ENCODE data around the gene COX19. TPM values are rescaled to one million over a fixed set of nuclear protein-coding genes. Genes with fewer than 3 reads are reported as not detected.

The COX19 gene
- total RNA-seq, 4 donors from 2014 or later: 2.6 to 32.5 (median 20.1) TPM

DNA sequence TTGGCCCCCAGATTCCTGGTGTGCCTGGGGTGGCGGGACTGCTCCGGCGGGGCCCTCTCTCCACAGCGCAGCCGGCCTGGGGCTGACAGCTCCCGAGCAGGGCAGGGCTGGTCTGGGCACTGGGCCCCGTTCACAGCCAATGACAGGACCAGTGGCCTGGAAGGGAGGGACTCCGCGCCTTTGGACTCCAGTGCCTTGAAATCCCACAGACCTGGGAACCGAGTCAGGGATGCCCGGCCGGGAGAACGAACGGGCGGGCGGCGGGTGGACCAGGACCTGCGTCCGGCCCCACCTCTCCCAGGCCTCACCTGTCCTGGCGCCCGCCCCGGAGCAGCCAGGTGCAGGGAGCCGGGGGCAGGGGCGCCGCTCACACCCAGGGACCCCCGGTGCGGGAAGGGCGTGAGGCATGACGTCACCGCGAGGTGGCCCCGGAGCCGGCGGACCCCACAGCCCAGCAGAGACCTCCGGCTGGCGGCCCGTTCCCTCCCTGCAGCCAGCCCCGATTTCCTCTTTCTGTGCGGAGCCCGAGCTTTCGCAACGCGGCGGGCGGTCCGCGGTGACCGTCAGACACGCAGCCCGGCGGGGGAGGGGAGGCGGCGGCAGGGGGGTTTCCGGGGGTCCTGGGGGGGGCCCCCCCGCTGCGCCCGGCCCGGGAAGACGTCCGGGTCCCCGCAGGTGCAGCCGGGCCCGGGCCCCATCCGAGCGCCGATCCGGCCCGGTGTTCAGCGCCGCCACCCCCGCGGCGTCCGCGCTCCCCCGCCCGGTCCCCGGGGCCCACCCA, 21.6 kb downstream of the COX19 start:
- peak overlapping the region; percentile 27 to 32 for H3K4me3 ChIP-seq
- H3K27ac ChIP-seq: no peak overlapping the region
- H3K9me3 ChIP-seq: no peaks in the 10 kb centered on the region
- TF ChIP-seq POLR2A (IDR thresholded peaks at IDR 0.05): peak in 1 of 2 donors; percentile 18
- TF ChIP-seq, protein P1, sequence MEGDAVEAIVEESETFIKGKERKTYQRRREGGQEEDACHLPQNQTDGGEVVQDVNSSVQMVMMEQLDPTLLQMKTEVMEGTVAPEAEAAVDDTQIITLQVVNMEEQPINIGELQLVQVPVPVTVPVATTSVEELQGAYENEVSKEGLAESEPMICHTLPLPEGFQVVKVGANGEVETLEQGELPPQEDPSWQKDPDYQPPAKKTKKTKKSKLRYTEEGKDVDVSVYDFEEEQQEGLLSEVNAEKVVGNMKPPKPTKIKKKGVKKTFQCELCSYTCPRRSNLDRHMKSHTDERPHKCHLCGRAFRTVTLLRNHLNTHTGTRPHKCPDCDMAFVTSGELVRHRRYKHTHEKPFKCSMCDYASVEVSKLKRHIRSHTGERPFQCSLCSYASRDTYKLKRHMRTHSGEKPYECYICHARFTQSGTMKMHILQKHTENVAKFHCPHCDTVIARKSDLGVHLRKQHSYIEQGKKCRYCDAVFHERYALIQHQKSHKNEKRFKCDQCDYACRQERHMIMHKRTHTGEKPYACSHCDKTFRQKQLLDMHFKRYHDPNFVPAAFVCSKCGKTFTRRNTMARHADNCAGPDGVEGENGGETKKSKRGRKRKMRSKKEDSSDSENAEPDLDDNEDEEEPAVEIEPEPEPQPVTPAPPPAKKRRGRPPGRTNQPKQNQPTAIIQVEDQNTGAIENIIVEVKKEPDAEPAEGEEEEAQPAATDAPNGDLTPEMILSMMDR (IDR thresholded peaks at IDR 0.05): no peak
- H3K4me1 ChIP-seq: peaks cover 0 to 9% of the 10 kb centered on the region in 2 donors
- no peak for DNase-seq
- intact Hi-C loops (cut with DNase I; ENCODE audit: low total_unique reads): no loop called here
- no peaks in the 10 kb centered on the region for H3K36me3 ChIP-seq
- H3K27me3 ChIP-seq: peaks cover 0 to 3% of the 10 kb centered on the region in 2 donors

DNA sequence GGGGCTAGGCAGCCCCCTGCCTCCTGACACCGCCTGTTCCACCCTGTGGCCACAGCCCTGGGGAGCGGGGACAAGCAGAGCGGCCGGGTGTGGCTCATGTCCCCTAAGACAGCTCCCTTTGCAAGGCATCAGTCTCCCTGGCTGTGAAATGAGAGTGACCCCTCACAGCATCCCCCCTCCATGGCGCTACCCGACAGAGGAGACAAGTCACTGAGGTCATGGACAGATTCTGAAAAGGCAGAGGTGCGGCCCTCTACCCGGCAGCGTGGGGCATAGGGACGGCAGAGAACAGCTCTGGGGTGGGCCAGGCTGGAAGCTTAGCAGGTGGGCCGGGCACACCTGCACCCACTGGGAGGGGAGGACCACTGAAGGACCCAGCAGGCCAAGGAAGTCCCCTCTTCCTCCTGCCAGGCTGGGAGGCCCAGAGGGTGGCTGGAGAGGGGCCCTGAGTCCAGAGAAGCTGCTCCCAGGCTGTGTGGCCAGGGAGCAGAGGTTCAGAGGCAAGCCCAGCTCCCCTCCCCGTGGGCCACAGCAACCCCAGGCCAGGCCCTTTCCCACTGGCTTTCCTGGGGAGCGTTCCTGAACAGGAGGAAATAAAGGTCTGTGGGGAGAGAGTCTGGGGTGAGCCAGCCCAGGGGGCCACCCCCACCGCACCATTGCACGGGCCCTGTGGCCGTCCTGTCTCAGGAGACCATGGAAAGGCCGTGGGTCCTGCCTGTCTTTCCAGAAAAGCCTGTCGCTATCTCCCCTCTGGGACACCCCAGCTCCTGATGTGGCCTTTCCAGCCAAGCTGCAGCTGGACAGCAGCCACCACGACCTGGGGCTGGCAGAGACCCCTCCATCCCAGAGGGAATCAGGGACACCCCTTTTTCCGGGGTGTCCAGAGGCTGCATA, 22.6 kb downstream of the COX19 start:
- H3K27ac ChIP-seq: no peak overlapping the region
- no peaks in the 10 kb centered on the region for H3K9me3 ChIP-seq
- H3K4me1 ChIP-seq: peaks cover 0 to 9% of the 10 kb centered on the region in 2 donors
- TF ChIP-seq, protein P1 (IDR thresholded peaks at IDR 0.05): no peak
- TF ChIP-seq POLR2A (IDR thresholded peaks at IDR 0.05): no peak
- DNase-seq: peak in 1 of 2 donors; percentile 12
- no peaks in the 10 kb centered on the region for H3K36me3 ChIP-seq
- H3K4me3 ChIP-seq: no peak overlapping the region
- intact Hi-C loops (cut with DNase I; ENCODE audit: low total_unique reads): no loop called here
- peaks cover 0 to 3% of the 10 kb centered on the region in 2 donors for H3K27me3 ChIP-seq

DNA sequence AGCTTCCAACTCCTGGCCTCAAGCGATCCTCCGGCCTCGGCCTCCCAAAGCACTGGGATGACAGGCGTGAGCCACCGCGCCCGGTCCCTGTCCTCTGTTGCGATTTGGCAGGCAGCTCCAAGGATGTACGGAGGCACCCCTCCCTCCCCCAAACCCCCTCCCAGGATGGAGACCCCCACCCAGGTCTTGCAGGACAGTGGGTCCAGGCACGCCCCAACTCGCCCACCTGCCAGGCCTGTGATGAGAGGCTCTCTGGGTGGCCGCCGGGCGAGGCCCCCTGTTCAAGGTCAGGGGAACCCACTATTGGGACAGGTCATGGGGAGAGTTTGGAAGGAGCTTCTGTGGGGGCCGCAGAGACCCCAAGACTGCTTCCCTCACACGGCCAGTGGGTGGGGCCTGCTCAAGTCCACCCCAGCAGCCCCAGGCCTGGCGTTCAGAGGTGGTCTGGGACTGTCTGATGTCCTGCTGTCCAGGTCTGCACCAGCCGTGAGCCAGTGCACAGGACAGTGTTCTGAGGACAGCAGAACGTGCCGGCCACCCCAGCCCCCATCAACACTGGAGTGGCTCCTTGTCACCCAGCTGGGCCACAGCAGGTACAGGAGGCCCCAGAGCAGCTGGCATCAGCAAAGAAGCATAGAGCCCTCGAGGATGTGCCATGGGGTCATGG, 23.3 kb downstream of the COX19 start:
- no peaks in the 10 kb centered on the region for H3K36me3 ChIP-seq
- intact Hi-C loops (cut with DNase I; ENCODE audit: low total_unique reads): no loop called here
- H3K4me1 ChIP-seq: peaks cover 0 to 9% of the 10 kb centered on the region in 2 donors
- H3K27me3 ChIP-seq: peaks cover 0 to 3% of the 10 kb centered on the region in 2 donors
- no peak overlapping the region for H3K4me3 ChIP-seq
- DNase-seq: peak in 1 of 2 donors; percentile 11
- no peaks in the 10 kb centered on the region for H3K9me3 ChIP-seq
- no peak overlapping the region for H3K27ac ChIP-seq
- TF ChIP-seq, protein P1 (IDR thresholded peaks at IDR 0.05): no peak
- TF ChIP-seq POLR2A (IDR thresholded peaks at IDR 0.05): no peak

DNA sequence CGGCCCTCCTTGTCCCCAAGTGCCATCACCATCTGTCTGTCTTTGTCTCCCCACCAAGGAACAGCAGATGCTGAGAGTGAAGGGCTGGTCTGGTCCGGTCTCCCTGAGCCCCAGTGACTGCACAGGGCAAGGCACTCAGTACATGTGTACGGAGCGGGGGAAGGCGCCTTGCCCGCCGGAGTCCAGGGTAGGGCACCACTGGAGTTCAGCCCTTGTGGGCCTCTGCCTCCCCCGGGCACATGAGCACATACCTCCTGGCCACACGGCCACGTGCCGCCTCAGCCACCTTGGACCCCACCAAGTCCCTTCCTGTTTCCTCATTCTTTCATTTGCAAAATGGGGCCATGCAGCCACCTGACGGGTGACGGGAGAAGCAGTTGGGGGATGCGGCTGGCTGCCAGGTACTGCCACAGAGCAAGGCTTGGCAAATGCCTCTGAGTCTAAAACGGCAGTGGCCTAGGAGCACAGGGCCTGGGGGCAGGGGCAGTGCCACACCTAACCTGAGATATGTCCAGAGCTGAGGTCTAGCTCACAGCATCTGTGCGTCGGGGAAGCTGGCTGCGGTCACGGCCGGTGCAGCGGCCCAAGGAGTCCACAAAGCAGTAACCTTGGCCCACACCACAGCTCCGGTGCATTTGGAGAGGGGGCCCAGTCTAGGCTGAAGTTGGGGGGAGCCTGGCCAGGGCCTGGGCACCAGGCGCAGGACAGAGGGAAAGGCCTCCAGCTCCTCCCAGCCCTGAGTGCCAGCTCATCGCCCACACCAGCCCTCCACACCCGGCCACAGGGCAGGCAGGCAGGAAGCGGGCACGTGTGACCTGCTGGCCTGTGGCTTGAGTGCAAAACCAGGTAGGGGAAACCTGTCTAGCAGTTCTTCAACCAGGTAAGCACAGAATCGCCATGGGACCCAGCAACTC, 26.1 kb downstream of the COX19 start:
- H3K4me3 ChIP-seq: no peak overlapping the region
- TF ChIP-seq, protein P1 (IDR thresholded peaks at IDR 0.05): no peak
- TF ChIP-seq POLR2A (IDR thresholded peaks at IDR 0.05): no peak
- H3K27ac ChIP-seq: no peak overlapping the region
- no peak for DNase-seq
- peaks cover 0 to 9% of the 10 kb centered on the region in 2 donors for H3K4me1 ChIP-seq
- intact Hi-C loops (cut with DNase I; ENCODE audit: low total_unique reads): no loop called here
- H3K9me3 ChIP-seq: no peaks in the 10 kb centered on the region
- no peaks in the 10 kb centered on the region for H3K36me3 ChIP-seq
- peaks cover 0 to 3% of the 10 kb centered on the region in 2 donors for H3K27me3 ChIP-seq

Measured in uterus (tissue), 4 donors.